Measurements from ENCODE around the gene SERPINB7. TPM values are rescaled to one million over a fixed set of nuclear protein-coding genes. Genes with fewer than 3 reads are reported as not detected.

SERPINB7 gene
- total RNA-seq, 1 experiment from 2014 or later: 0.19 TPM

- no peak for DNase-seq
- intact Hi-C loops (cut with micrococcal nuclease; ENCODE audit: unreplicated experiment): no loop called here
- TF ChIP-seq CTCF (IDR thresholded peaks at IDR 0.05; ENCODE audit: unreplicated experiment): no peak
- H3K27me3 Mint-ChIP-seq (ENCODE audit: unreplicated experiment): no peaks in the 10 kb centered on the region
- H3K9me3 Mint-ChIP-seq (ENCODE audit: low read depth, unreplicated experiment): no peaks in the 10 kb centered on the region
- H3K4me3 Mint-ChIP-seq (ENCODE audit: low read depth, unreplicated experiment): no peak overlapping the region
- no TSS peak for BruUV-seq (replicated peaks)
- CTCF ChIA-PET: no interaction called here
- H3K27ac Mint-ChIP-seq (ENCODE audit: unreplicated experiment): no peak overlapping the region
- no peaks in the 10 kb centered on the region for H3K36me3 Mint-ChIP-seq (ENCODE audit: insufficient read depth, unreplicated experiment)
- peaks cover 5% of the 10 kb centered on the region for H3K4me1 Mint-ChIP-seq (ENCODE audit: low read depth, unreplicated experiment)
These were observed 12.5 kb downstream of the SERPINB7 start for GRCh38 chr18:63787673-63788072.

- intact Hi-C loops (cut with micrococcal nuclease; ENCODE audit: unreplicated experiment): no loop called here
- BruUV-seq (replicated peaks): no TSS peak
- Mint-ChIP-seq H3K9me3 (ENCODE audit: low read depth, unreplicated experiment) (no peaks in the 10 kb centered on the region), H3K27me3 (ENCODE audit: unreplicated experiment) (no peaks in the 10 kb centered on the region), H3K4me3 (ENCODE audit: low read depth, unreplicated experiment) (no peak overlapping the region), H3K36me3 (ENCODE audit: insufficient read depth, unreplicated experiment) (no peaks in the 10 kb centered on the region), H3K27ac (ENCODE audit: unreplicated experiment) (peak overlapping the region; percentile 64), H3K4me1 (ENCODE audit: low read depth, unreplicated experiment) (peaks cover 5% of the 10 kb centered on the region)
- CTCF ChIA-PET: no interaction called here
- peak; percentile 72 for DNase-seq
- no peak for TF ChIP-seq CTCF (IDR thresholded peaks at IDR 0.05; ENCODE audit: unreplicated experiment)
These were observed 13.4 kb downstream of the SERPINB7 start for GRCh38 chr18:63788447-63789096.

- no peaks in the 10 kb centered on the region for H3K36me3 Mint-ChIP-seq (ENCODE audit: insufficient read depth, unreplicated experiment)
These were observed 14.1 kb downstream of the SERPINB7 start for GRCh38 chr18:63789327-63789726.

GRCh38 chr18:63795606-63796005, 20.4 kb downstream of the SERPINB7 start:
- H3K4me3 Mint-ChIP-seq (ENCODE audit: low read depth, unreplicated experiment): no peak overlapping the region
- CTCF ChIA-PET: interaction anchor here (0.7 to 1.2 kb wide), 3 partner anchors 20 to 387 kb away, joined by 3 to 4 read pairs (median 3); partner anchors contain the start of gene SERPINB7
- TF ChIP-seq CTCF (IDR thresholded peaks at IDR 0.05; ENCODE audit: unreplicated experiment): no peak
- H3K27ac Mint-ChIP-seq (ENCODE audit: unreplicated experiment): no peak overlapping the region
- no TSS peak for BruUV-seq (replicated peaks)
- no peaks in the 10 kb centered on the region for H3K4me1 Mint-ChIP-seq (ENCODE audit: low read depth, unreplicated experiment)
- no peaks in the 10 kb centered on the region for H3K36me3 Mint-ChIP-seq (ENCODE audit: insufficient read depth, unreplicated experiment)
- H3K27me3 Mint-ChIP-seq (ENCODE audit: unreplicated experiment): no peaks in the 10 kb centered on the region
- H3K9me3 Mint-ChIP-seq (ENCODE audit: low read depth, unreplicated experiment): no peaks in the 10 kb centered on the region
- no peak for DNase-seq
- intact Hi-C loops (cut with micrococcal nuclease; ENCODE audit: unreplicated experiment): no loop called here

More at GRCh38 chr18:63789327-63789726, 14.1 kb downstream of the SERPINB7 start:
- no peak for DNase-seq
- TF ChIP-seq CTCF (IDR thresholded peaks at IDR 0.05; ENCODE audit: unreplicated experiment): no peak
- BruUV-seq (replicated peaks): no TSS peak
- intact Hi-C loops (cut with micrococcal nuclease; ENCODE audit: unreplicated experiment): no loop called here
- Mint-ChIP-seq H3K9me3 (ENCODE audit: low read depth, unreplicated experiment) (no peaks in the 10 kb centered on the region), H3K27ac (ENCODE audit: unreplicated experiment) (peak overlapping the region; percentile 64), H3K4me3 (ENCODE audit: low read depth, unreplicated experiment) (no peak overlapping the region), H3K4me1 (ENCODE audit: low read depth, unreplicated experiment) (peaks cover 5% of the 10 kb centered on the region), H3K27me3 (ENCODE audit: unreplicated experiment) (no peaks in the 10 kb centered on the region)
- CTCF ChIA-PET: no interaction called here
